GM08714 (cell line): ENCODE measurements around the gene TADA1.
A peak's percentile ranks its signal among the peaks of the same experiment; 100 is the strongest.
"Not testable (repeated sequence)": the region's sequence is repeated elsewhere in the genome, so short reads cannot be mapped to it uniquely, and the experiment has no call there.

Experiments
- H3K4me3 ChIP-seq: fragments of 200-500 bp; sonication (Bioruptor generic); 2 replicates; pipeline ENCODE4 v1.5.1; 2014; ENCODE audit warnings: mild to moderate bottlenecking, low read length, inconsistent platforms
- ZNF274 ChIP-seq: IDR thresholded peaks from 2 replicates; pipeline ENCODE4 v1.6.1; 2012; ENCODE audit warnings: mild to moderate bottlenecking, low read depth, low read length

TADA1 gene

GRCh38 chr1:166905900-166906299, 29.8 kb upstream of the TADA1 start:
- no peak overlapping the region for H3K4me3 ChIP-seq
- TF ChIP-seq ZNF274, result no peak

DNA sequence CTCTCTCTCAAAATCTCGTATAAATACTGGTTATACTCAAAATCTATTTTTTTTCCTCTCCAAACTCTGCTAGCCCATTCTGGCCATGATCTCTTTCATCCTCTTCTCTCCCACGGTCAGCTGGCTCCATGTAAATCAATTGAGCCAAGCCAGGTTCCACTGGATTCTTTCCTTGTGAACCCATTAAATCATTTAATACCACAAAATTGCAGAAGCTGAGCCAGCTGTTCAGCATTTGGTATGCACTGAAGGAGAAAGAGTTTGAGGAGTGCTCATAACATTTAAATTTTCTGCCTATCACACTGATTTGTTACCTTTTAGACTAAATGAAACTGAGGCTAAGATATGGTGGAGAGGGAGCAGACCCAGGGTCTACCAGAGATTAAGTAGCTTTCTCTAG, 29.1 kb upstream of the TADA1 start:
- TF ChIP-seq ZNF274, result no peak
- H3K4me3 ChIP-seq, result no peak overlapping the region

GRCh38 chr1:166903232-166903631, 27.2 kb upstream of the TADA1 start:
- H3K4me3 ChIP-seq, result no peak overlapping the region
- no peak for TF ChIP-seq ZNF274

GRCh38 chr1:166902279-166902678, 26.2 kb upstream of the TADA1 start:
- TF ChIP-seq ZNF274, result no peak
- no peak overlapping the region for H3K4me3 ChIP-seq

DNA sequence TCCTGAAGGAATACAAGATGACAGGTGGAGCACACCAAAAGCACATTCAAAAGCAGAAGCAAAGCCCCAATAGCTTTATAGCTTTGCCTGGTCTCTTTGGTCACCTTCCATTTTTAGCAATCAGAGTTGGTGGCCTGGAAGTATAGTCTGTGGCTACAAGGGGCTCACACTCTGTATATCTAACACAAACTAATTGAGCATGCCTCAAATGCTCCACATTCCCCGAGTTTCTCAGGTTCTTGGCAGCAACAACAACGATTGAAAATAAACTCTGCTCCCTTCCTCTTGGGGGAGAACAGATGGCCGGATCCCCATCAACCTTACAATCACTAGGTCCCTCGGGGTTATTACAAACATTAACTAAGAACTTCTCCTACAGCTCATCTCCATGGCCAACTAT, 24.9 kb upstream of the TADA1 start:
- no peak for TF ChIP-seq ZNF274
- no peak overlapping the region for H3K4me3 ChIP-seq

- no peak overlapping the region for H3K4me3 ChIP-seq
- no peak for TF ChIP-seq ZNF274
These were observed 23.7 kb upstream of the TADA1 start for GRCh38 chr1:166899769-166900168.

GRCh38 chr1:166895766-166896165, 19.7 kb upstream of the TADA1 start:
- TF ChIP-seq ZNF274, result no peak
- no peak overlapping the region for H3K4me3 ChIP-seq

DNA sequence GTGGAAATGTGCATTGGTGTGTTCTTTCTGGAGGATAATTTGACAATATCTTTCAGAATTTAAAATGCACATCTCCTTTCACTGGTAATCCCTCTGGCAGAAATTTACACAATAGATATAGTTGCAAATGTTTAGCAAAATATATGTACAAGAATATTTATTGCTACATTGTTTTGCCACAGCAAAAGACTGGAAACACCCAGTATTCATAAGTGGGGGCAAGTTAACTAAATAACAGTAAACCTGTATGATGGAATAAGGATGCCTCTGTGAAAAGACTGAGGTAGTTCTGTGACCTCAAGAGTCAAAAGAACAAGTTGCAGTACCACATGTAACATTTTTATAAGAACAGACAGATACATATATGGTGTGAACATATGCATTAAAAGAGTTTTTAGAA, 13.7 kb upstream of the TADA1 start:
- no peak for TF ChIP-seq ZNF274
- no peak overlapping the region for H3K4me3 ChIP-seq

- no peak overlapping the region for H3K4me3 ChIP-seq
- TF ChIP-seq ZNF274, result no peak
These were observed 12.5 kb upstream of the TADA1 start for GRCh38 chr1:166888373-166889111.

DNA sequence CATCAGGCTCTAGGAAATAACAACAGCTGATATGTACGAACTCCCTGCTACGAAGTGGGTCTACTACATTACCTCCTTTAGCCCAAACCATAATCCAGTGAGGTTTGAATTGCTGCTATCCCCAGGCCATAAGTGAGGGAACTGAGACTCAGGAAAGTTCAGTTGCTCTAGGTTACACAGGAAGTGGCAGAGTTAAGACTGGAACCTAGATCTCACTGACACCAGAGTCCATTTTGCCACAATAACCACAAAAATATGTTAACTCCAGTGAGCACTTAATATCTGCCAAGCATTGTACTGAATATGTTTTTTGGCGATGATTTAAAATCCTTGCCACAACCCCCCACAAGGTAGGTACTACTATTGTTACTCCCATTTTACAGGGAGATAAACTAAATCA, 8.9 kb upstream of the TADA1 start:
- no peak for TF ChIP-seq ZNF274
- H3K4me3 ChIP-seq, result no peak overlapping the region

DNA sequence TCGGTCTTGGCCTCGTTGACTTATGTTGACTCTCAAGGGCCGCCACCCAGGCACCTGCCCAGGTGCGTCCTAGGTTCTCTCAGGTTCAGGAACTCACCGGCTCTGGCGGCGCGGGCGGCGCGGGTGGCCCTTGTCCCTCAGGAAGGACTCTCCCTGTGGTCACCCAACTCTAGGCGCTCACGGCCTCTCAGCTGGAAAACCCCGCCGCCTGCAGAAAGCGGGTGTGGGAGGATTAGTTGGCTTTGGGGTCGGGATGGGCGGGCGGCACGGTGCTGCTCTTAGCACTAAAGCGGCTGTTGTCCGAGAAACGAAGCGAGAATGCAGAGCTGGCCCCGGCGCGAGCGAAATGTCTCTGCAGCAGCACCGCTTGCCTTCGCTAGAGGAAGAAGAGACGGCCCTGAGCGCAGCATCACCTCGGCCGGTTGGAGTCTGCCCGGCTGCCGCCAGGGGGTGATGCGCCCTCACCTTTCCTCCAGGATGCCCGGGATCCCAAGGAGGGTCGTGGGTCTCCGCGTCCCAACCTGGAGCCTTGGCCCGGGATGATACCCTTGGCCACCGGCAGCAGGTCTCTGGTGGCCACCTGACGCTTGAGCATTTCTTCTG, 8.1 kb upstream of the TADA1 start:
- no peak for TF ChIP-seq ZNF274
- H3K4me3 ChIP-seq, result no peak overlapping the region

DNA sequence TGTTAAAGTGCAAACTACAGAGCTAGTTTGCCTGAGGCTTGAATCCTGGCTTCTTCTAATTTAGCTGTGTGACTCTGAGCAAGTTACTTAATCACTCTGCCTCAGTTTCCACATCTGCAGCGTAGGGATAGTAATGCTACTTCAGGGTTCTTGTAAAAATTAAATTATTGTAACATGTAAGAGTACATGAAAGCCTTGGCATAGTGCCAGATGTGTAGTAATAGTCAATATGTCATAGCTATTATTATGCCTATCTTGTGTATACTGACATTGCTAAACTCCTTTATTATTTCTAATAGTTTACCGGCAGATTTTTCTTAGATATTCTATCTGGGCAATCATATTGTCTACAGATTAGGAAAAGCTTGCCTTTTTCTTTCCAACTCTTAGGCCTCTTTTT, 6.8 kb upstream of the TADA1 start:
- TF ChIP-seq ZNF274, result no peak
- no peak overlapping the region for H3K4me3 ChIP-seq

DNA sequence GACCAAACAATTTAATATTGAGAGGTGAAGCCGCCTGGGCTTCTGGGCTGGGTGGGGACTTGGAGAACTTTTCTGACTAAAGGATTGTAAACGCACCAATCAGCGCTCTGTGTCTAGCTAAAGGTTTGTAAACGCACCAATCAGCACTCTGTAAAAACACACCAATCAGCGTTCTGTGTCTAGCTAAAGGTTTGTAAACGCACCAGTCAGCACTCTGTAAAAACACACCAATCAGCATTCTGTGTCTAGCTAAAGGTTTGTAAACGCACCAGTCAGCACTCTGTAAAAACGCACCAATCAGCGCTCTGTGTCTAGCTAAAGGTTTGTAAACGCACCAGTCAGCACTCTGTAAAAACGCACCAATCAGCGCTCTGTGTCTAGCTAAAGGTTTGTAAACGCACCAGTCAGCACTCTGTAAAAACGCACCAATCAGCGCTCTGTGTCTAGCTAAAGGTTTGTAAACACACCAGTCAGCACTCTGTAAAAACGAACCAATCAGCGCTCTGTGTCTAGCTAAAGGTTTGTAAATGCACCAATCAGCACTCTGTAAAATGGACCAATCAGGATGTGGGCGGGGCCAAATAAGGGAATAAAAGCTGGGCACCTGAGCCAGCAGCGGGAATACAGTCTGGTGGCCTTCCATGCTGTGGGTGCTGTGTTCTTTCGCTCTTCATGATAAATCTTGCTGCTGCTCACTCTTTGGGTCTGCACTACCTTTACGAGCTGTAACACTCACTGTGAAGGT, 2.3 kb upstream of the TADA1 start:
- H3K4me3 ChIP-seq, result not testable (repeated sequence)

DNA sequence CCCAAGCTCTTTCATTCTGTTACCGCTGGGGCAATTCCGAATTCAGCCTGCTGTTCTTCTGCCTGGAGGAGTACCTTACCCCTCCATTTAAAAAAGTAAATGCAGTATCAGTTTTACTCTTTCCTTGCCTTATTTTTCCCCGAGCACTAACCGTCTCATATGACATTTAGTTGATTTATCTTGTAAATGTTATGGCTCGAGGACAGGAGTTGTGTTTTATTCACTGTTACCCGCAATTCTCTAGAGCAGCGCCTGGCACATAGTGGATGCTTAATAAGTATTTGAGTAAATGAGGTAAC, 425 bp upstream of the TADA1 start:
- TF ChIP-seq ZNF274, result no peak
- peak overlapping the region; percentile 42 for H3K4me3 ChIP-seq

- TF ChIP-seq ZNF274, result no peak
- peak overlapping the region; percentile 98 for H3K4me3 ChIP-seq
These were observed 746 bp downstream of the TADA1 start for GRCh38 chr1:166875302-166875733.
